BJ (cell line): ENCODE measurements around the gene CLCN4. TPM values are rescaled to one million over a fixed set of nuclear protein-coding genes. Genes with fewer than 3 reads are reported as not detected.

Source experiments
- CTCF ChIA-PET: fragments of 350-600 bp; formaldehyde crosslinking; extraction: SDS; loops from one replicate; lab custom pipeline; 2021; ENCODE audit warnings: antibody characterized with exemption, inconsistent platforms; lab: Yijun Ruan, JAX
- POLR2A ChIA-PET: fragments of 300-600 bp; sonication (Branson Sonifier 250); formaldehyde crosslinking; extraction: SDS; loops from one replicate; lab custom pipeline; 2021; ENCODE audit warnings: antibody characterized with exemption; lab: Charles Lee
- DNase-seq: peaks from one replicate; pipeline ENCODE4 v3.0.0-alpha.2; 2011; ENCODE audit warnings: low read depth
- H3K27me3 ChIP-seq: 2 replicates; pipeline ENCODE4 v1.6.0; 2011; ENCODE audit warnings: low read length; ENCODE audit not compliant: control insufficient read depth, insufficient read depth
- H3K36me3 ChIP-seq: 2 replicates; pipeline ENCODE4 v1.5.1; 2011; ENCODE audit warnings: low read length; ENCODE audit not compliant: control insufficient read depth, insufficient read depth
- H3K4me3 ChIP-seq: 2 replicates; pipeline ENCODE4 v1.5.1; 2011; ENCODE audit warnings: low read depth, mild to moderate bottlenecking, control low read depth, low read length
- CTCF ChIP-seq: IDR thresholded peaks from 2 replicates; pipeline ENCODE4 v1.5.1; 2011; ENCODE audit warnings: low read depth, mild to moderate bottlenecking, control low read depth, inconsistent platforms, low read length, moderate library complexity; ENCODE audit not compliant: insufficient read depth
- polyA plus RNA-seq: library from polyadenylated mRNA; depleted of rRNA; stranded (reverse); fragments of >200 nt; gene quantifications from 2 replicates; pipeline ENCODE4 v1.2.3, GENCODE V29; 2011

The CLCN4 gene
- polyA plus RNA-seq, 1 experiment: 0.11 TPM

- ChIA-PET POLR2A (no interaction called here), CTCF (interaction anchor here (0.6 kb wide), 1 partner anchor 24 kb away, joined by 3 read pairs; no protein-coding TSS in a partner anchor)
These were observed 13.4 kb upstream of the CLCN4 start for GRCh38 chrX:10143071-10143983.

GRCh38 chrX:10146346-10146745 is 10.4 kb upstream of the CLCN4 start:
- H3K4me3 ChIP-seq: no peak overlapping the region
- no peaks in the 10 kb centered on the region for H3K27me3 ChIP-seq
- CTCF ChIA-PET: no interaction called here
- TF ChIP-seq CTCF: no peak
- POLR2A ChIA-PET: no interaction called here
- peaks cover 10% of the 10 kb centered on the region for H3K36me3 ChIP-seq
- no peak for DNase-seq

More at GRCh38 chrX:10143071-10143983, 13.4 kb upstream of the CLCN4 start:
- Histone ChIP-seq H3K27me3 (no peaks in the 10 kb centered on the region), H3K36me3 (peaks cover 17% of the 10 kb centered on the region), H3K4me3 (no peak overlapping the region)
- no peak for DNase-seq
- TF ChIP-seq CTCF: no peak

- H3K27me3 ChIP-seq: no peaks in the 10 kb centered on the region
- CTCF ChIA-PET: interaction anchor here (1.2 kb wide), 1 partner anchor 32 kb away, joined by 3 read pairs; no protein-coding TSS in a partner anchor
- no peaks in the 10 kb centered on the region for H3K36me3 ChIP-seq
- H3K4me3 ChIP-seq: no peak overlapping the region
- no peak for DNase-seq
- no peak for TF ChIP-seq CTCF
- POLR2A ChIA-PET: no interaction called here
These were observed 4.7 kb upstream of the CLCN4 start for GRCh38 chrX:10152086-10152485.

- no peak for TF ChIP-seq CTCF
- H3K36me3 ChIP-seq: no peaks in the 10 kb centered on the region
- ChIA-PET POLR2A (no interaction called here), CTCF (interaction anchor here (1.5 kb wide), 1 partner anchor 35 kb away, joined by 7 read pairs; no protein-coding TSS in a partner anchor)
- peaks cover 4% of the 10 kb centered on the region for H3K27me3 ChIP-seq
- DNase-seq: no peak
- no peak overlapping the region for H3K4me3 ChIP-seq
These were observed 1.6 kb upstream of the CLCN4 start for GRCh38 chrX:10155137-10155536.

GRCh38 chrX:10157032-10157341 is 212 bp downstream of the CLCN4 start:
- no peak for TF ChIP-seq CTCF
- ChIA-PET CTCF (no interaction called here), POLR2A (no interaction called here)
- Histone ChIP-seq H3K36me3 (no peaks in the 10 kb centered on the region), H3K27me3 (peaks cover 5% of the 10 kb centered on the region), H3K4me3 (no peak overlapping the region)
- DNase-seq: no peak
